ENCODE results near the gene CNTNAP5. TPM values are rescaled to one million over a fixed set of nuclear protein-coding genes. Genes with fewer than 3 reads are reported as not detected.

CNTNAP5 gene
- total and polyA plus RNA-seq, 12 donors = 0.08 to 4.9 (median 0.96) TPM; not detected in 5

DNA sequence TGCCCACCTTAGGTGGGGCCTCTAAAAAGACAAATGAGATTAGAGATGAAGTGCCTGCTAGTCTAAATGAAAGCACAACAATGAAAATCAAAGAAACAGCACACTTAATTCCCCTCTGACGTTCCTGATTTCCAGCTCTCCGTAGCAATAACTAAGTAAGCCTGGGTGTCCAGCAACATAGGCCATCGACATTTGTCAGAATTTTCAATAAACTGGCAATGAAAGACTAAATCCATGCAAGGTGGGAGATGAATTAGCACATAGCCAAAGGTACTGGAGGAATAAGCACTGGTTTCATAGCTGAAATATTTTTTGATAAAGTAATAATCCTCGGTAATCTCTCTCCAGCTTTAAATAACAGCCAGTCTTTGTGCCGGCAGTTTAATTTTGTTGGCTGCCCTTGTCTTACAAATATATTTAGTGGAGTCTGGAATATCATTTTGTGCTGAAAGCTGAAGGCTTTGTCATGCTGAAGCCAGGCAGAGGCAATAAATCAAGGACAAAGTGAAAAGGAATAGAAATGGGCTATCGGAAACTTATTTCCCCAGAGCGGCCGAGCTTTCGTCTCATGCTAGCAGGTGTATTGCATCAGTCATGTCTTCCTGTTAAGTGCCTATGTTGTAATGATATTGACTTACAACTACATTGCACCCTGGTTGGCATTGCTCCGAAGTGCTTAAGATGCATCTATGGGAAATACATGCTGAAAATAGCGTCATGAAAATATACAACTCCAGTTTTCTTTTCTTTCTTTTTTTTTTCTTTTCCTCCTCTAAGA is 790.1 kb downstream of the CNTNAP5 start:
- H3K27ac ChIP-seq = no peak overlapping the region
- no peaks in the 10 kb centered on the region for H3K4me1 ChIP-seq (replicated peaks in 1 of 2)
- intact Hi-C loops (cut with DNase I) = no loop called here
- 63 to 70% (median 68%) methylated on average over 11 of the region's 11 CpGs for WGBS, 4 donors
- H3K27me3 ChIP-seq = no peaks in the 10 kb centered on the region
- H3K36me3 ChIP-seq (replicated peaks in 1 of 2) = no peaks in the 10 kb centered on the region
- DNase-seq = no peak
- TF ChIP-seq POLR2A (IDR thresholded peaks at IDR 0.05) (no peak), CTCF (IDR thresholded peaks at IDR 0.05) (no peak)
- H3K9me3 ChIP-seq (replicated peaks in 1 of 3) = no peaks in the 10 kb centered on the region
- no peak overlapping the region for H3K4me3 ChIP-seq

DNA sequence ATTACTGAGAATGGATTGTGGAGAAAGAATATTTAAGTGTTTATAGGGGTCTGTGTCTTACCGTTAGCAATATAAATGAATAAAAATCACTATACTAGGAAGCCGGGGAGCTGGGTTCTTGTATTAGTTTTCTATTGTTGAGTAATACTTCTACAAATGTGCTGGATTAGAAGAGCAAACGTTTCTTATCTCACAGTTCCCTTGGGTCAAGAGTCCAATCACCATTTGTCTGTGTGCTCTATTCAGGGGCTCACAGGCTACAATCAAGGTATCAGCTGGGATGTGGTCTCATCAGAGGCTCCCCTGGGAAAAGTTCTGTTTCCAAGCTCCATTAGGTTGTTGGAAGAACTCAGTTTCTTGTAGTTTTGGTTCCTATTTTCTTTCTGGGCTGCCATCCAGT is 790.9 kb downstream of the CNTNAP5 start:
- TF ChIP-seq CTCF (IDR thresholded peaks at IDR 0.05) = no peak
- TF ChIP-seq POLR2A (IDR thresholded peaks at IDR 0.05) = no peak
- intact Hi-C loops (cut with DNase I) = no loop called here
- no peaks in the 10 kb centered on the region for H3K9me3 ChIP-seq (replicated peaks in 1 of 3)
- H3K4me3 ChIP-seq = no peak overlapping the region
- no peaks in the 10 kb centered on the region for H3K36me3 ChIP-seq (replicated peaks in 1 of 2)
- no peak overlapping the region for H3K27ac ChIP-seq
- no peaks in the 10 kb centered on the region for H3K4me1 ChIP-seq (replicated peaks in 1 of 2)
- WGBS, 4 donors = 70 to 77% (median 74%) methylated on average over 3 of the region's 3 CpGs
- DNase-seq = no peak
- H3K27me3 ChIP-seq = no peaks in the 10 kb centered on the region

- TF ChIP-seq POLR2A (IDR thresholded peaks at IDR 0.05) = no peak
- TF ChIP-seq CTCF (IDR thresholded peaks at IDR 0.05) = no peak
- Histone ChIP-seq H3K4me1 (replicated peaks in 1 of 2) (no peaks in the 10 kb centered on the region), H3K36me3 (replicated peaks in 1 of 2) (no peaks in the 10 kb centered on the region), H3K27ac (no peak overlapping the region), H3K27me3 (no peaks in the 10 kb centered on the region), H3K9me3 (replicated peaks in 1 of 3) (no peaks in the 10 kb centered on the region), H3K4me3 (no peak overlapping the region)
- intact Hi-C loops (cut with DNase I) = no loop called here
- no peak for DNase-seq
- WGBS, 4 donors = 49 to 60% (median 58%) methylated on average over 3 of the region's 3 CpGs
Measured at GRCh38 chr2:124822516-124822915, 797.4 kb downstream of the CNTNAP5 start.

DNA sequence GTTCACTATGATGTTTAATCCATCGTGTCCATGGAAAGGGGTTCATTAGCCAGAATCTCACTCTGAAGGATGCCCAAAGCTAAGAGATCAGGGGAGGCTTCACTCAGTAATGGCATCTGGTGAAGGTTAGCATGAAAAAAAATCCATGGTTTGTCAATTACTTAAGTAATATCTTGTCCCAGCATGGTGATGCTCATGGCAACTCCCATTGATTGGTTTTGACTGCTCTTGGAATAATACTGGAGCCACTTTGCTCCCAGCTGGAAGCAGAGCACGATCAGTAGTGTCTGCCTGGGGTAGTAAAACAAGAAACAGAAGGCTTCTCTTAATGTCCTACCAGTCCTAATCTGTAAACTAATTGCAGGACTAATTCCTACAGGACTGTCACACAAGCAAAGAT is 799.4 kb downstream of the CNTNAP5 start:
- 66 to 82% (median 75%) methylated on average over 2 of the region's 2 CpGs for WGBS, 4 donors
- intact Hi-C loops (cut with DNase I) = no loop called here
- TF ChIP-seq POLR2A (IDR thresholded peaks at IDR 0.05) (no peak), CTCF (IDR thresholded peaks at IDR 0.05) (no peak)
- Histone ChIP-seq H3K36me3 (replicated peaks in 1 of 2) (no peaks in the 10 kb centered on the region), H3K27ac (no peak overlapping the region), H3K4me1 (replicated peaks in 1 of 2) (no peaks in the 10 kb centered on the region), H3K27me3 (no peaks in the 10 kb centered on the region), H3K4me3 (no peak overlapping the region), H3K9me3 (replicated peaks in 1 of 3) (no peaks in the 10 kb centered on the region)
- DNase-seq = no peak
